HepG2 (cell line): ENCODE measurements around the gene OR52W1. TPM values are rescaled to one million over a fixed set of nuclear protein-coding genes. Genes with fewer than 3 reads are reported as not detected.

Experiments
- GMEB1 ChIP-seq: sonication (generic); formaldehyde crosslinking; IDR thresholded peaks from 2 replicates; pipeline ENCODE4 v1.5.1; 2020; ENCODE audit warnings: missing genetic modification reagents, mild to moderate bottlenecking, borderline replicate concordance
- HMG20A ChIP-seq: IDR thresholded peaks from 2 replicates; pipeline ENCODE4 v1.6.1; 2016; ENCODE audit warnings: borderline replicate concordance
- KLF16 ChIP-seq, 2 experiments: sonication (generic) in 1 of 2; formaldehyde crosslinking in 1 of 2; IDR thresholded peaks; 2 replicates each; pipeline versions ENCODE4 v1.6.1 to v1.8.0; 2016 to 2023; ENCODE audit warnings: missing genetic modification reagents in 2 of 2, missing compliant biosample characterization in 1 of 2
- MXD1 ChIP-seq: sonication (generic); formaldehyde crosslinking; IDR thresholded peaks from 2 replicates; pipeline ENCODE4 v1.4.0; 2020; ENCODE audit warnings: mild to moderate bottlenecking, missing genetic modification reagents
- MXD4 ChIP-seq: IDR thresholded peaks from 2 replicates; pipeline ENCODE4 v1.6.1; 2016; ENCODE audit warnings: mild to moderate bottlenecking, missing biosample characterization, missing genetic modification reagents
- NFRKB ChIP-seq: fragments of 450-650 bp; IDR thresholded peaks from 2 replicates; pipeline ENCODE4 v1.6.1; 2017
- SP2 ChIP-seq: sonication (generic); formaldehyde crosslinking; IDR thresholded peaks from 2 replicates; pipeline ENCODE4 v1.5.1; 2020; ENCODE audit warnings: mild to moderate bottlenecking, missing genetic modification reagents
- ZMAT3 ChIP-seq: sonication (generic); formaldehyde crosslinking; conservative IDR thresholded peaks from 2 replicates; pipeline ENCODE4 v1.7.0; 2021; ENCODE audit warnings: missing genetic modification reagents
- ZNF143 ChIP-seq: sonication (generic); formaldehyde crosslinking; IDR thresholded peaks from 2 replicates; pipeline ENCODE4 v1.4.0; 2020; ENCODE audit warnings: missing genetic modification reagents
- ZNF75D ChIP-seq: sonication (generic); formaldehyde crosslinking; IDR thresholded peaks from 2 replicates; pipeline ENCODE4 v1.8.1; 2023; ENCODE audit warnings: missing genetic modification reagents, mild to moderate bottlenecking, borderline replicate concordance
- ZSCAN12 ChIP-seq: sonication (generic); formaldehyde crosslinking; IDR thresholded peaks from 2 replicates; pipeline ENCODE4 v1.9.0; 2021; ENCODE audit warnings: mild to moderate bottlenecking, missing genetic modification reagents
- polyA plus RNA-seq, 8 experiments: library from polyadenylated mRNA; depleted of rRNA in 3 of 8; stranded (reverse) in 7 of 8; unstranded in 1 of 8; fragments of >200 nt; fragmentation: Illumina TruSeq in 4 of 8; extraction: Trizol in 4 of 8; gene quantifications; 2 replicates each; pipeline versions ENCODE4 v1.2.1 to v1.2.3, GENCODE V29; 2011 to 2016; ENCODE audit warnings: low read depth in 4 of 8, missing spikeins in 1 of 8, mixed read lengths in 1 of 8; ENCODE audit not compliant: insufficient read depth in 1 of 8
- total RNA-seq, 5 experiments: library from RNA; depleted of rRNA; stranded (reverse); fragments of >200 nt; fragmentation: Illumina TruSeq; extraction: Trizol; gene quantifications; 2 replicates each; pipeline ENCODE4 v1.2.3, GENCODE V29; 2016; ENCODE audit warnings: low read depth in 1 of 5
- TF ChIP-seq, protein P1 (sequence below): sonication (generic); formaldehyde crosslinking; IDR thresholded peaks from 2 replicates; pipeline ENCODE4 v1.4.0; 2020; ENCODE audit warnings: mild to moderate bottlenecking, missing genetic modification reagents
- TF ChIP-seq, protein P2 (sequence below): sonication (generic); formaldehyde crosslinking; IDR thresholded peaks from 2 replicates; pipeline ENCODE4 v1.5.0; 2020; ENCODE audit warnings: mild to moderate bottlenecking, missing genetic modification reagents, borderline replicate concordance

OR52W1 gene
- total and polyA plus RNA-seq, 2 of the 13 experiments (the other 11 are each of a cell fraction or from before 2014, with no cell fraction given), result not detected

- TF ChIP-seq, protein P1, sequence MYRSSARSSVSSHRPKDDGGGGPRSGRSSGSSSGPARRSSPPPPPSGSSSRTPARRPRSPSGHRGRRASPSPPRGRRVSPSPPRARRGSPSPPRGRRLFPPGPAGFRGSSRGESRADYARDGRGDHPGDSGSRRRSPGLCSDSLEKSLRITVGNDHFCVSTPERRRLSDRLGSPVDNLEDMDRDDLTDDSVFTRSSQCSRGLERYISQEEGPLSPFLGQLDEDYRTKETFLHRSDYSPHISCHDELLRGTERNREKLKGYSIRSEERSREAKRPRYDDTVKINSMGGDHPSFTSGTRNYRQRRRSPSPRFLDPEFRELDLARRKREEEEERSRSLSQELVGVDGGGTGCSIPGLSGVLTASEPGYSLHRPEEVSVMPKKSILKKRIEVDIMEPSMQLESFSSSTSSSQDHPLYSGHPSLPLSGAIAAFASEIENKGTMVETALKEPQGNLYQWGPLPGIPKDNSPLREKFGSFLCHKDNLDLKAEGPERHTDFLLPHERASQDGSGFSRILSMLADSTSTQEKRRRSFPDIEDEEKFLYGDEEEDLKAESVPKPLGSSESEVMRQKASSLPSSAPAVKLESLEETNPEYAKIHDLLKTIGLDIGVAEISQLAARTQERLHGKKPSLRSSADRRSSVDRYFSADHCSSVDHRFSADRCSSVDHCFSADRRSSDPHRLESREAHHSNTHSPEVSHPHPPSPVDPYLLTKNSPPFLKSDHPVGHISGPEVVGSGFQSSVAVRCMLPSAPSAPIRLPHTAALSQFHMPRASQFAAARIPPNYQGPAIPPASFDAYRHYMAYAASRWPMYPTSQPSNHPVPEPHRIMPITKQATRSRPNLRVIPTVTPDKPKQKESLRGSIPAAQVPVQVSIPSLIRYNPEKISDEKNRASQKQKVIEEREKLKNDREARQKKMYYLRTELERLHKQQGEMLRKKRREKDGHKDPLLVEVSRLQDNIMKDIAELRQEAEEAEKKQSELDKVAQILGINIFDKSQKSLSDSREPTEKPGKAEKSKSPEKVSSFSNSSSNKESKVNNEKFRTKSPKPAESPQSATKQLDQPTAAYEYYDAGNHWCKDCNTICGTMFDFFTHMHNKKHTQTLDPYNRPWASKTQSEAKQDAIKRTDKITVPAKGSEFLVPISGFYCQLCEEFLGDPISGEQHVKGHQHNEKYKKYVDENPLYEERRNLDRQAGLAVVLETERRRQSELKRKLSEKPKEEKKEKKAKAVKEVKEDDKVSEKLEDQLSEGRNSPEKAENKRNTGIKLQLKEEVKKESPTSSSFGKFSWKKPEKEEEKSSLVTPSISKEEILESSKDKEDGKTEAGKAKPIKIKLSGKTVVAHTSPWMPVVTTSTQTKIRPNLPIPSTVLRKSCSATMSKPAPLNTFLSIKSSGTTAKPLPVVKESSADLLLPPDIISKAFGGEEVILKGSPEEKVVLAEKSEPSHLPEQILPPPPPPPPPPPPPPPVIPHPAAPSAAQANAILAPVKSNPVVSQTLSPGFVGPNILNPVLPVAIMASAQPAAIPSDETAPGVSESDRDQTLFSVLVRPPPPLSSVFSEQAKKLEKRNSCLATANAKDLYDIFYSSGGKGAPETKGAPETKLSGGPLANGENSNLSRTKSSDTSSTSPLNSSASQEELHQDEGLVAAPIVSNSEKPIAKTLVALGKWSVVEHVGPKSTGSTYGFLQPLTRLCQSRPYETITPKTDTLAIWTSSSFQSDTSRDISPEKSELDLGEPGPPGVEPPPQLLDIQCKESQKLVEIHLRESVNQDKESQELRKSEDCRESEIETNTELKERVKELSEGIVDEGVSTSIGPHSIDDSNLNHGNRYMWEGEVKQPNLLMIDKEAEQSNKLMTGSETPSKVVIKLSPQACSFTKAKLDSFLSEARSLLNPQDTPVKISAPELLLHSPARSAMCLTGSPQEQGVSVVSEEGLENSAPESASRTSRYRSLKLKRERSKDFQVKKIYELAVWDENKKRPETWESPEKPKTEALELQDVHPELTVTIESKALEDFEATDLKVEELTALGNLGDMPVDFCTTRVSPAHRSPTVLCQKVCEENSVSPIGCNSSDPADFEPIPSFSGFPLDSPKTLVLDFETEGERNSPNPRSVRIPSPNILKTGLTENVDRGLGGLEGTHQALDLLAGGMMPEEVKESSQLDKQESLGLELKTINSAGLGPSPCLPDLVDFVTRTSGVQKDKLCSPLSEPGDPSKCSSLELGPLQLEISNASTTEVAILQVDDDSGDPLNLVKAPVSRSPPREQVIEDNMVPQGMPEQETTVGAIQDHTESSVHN (CRISPR knock-in tag), result no peak
- no peak for TF ChIP-seq ZSCAN12 (CRISPR knock-in tag)
- TF ChIP-seq ZMAT3 (CRISPR knock-in tag), result no peak
- TF ChIP-seq, protein P2, sequence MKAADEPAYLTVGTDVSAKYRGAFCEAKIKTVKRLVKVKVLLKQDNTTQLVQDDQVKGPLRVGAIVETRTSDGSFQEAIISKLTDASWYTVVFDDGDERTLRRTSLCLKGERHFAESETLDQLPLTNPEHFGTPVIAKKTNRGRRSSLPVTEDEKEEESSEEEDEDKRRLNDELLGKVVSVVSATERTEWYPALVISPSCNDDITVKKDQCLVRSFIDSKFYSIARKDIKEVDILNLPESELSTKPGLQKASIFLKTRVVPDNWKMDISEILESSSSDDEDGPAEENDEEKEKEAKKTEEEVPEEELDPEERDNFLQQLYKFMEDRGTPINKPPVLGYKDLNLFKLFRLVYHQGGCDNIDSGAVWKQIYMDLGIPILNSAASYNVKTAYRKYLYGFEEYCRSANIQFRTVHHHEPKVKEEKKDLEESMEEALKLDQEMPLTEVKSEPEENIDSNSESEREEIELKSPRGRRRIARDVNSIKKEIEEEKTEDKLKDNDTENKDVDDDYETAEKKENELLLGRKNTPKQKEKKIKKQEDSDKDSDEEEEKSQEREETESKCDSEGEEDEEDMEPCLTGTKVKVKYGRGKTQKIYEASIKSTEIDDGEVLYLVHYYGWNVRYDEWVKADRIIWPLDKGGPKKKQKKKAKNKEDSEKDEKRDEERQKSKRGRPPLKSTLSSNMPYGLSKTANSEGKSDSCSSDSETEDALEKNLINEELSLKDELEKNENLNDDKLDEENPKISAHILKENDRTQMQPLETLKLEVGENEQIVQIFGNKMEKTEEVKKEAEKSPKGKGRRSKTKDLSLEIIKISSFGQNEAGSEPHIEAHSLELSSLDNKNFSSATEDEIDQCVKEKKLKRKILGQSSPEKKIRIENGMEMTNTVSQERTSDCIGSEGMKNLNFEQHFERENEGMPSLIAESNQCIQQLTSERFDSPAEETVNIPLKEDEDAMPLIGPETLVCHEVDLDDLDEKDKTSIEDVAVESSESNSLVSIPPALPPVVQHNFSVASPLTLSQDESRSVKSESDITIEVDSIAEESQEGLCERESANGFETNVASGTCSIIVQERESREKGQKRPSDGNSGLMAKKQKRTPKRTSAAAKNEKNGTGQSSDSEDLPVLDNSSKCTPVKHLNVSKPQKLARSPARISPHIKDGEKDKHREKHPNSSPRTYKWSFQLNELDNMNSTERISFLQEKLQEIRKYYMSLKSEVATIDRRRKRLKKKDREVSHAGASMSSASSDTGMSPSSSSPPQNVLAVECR (CRISPR knock-in tag), result peak; percentile 95
- TF ChIP-seq ZNF75D (CRISPR knock-in tag), result no peak
- TF ChIP-seq KLF16 (CRISPR knock-in tag; IDR thresholded peaks at IDR 0.05), result no peak
- TF ChIP-seq ZNF143, result no peak
- TF ChIP-seq MXD4 (CRISPR knock-in tag), result peak; percentile 82
- TF ChIP-seq NFRKB, result no peak
- TF ChIP-seq HMG20A (CRISPR knock-in tag), result no peak
- TF ChIP-seq MXD1 (CRISPR knock-in tag), result peak; percentile 71
- peak; percentile 68 for TF ChIP-seq SP2 (CRISPR knock-in tag)
- TF ChIP-seq GMEB1 (CRISPR knock-in tag), result peak; percentile 100
These were observed 35.5 kb downstream of the OR52W1 start, which contains the start of gene FHIP1B (continued) for GRCh38 chr11:6234387-6235107.
